Neural progenitor cell (in vitro differentiated cells): ENCODE data around the gene GPBAR1.

Experiments
- CTCF ChIP-seq: fragments of 200-600 bp; sonication (generic); IDR thresholded peaks from 2 replicates; pipeline ENCODE4 v1.5.1; 2017; ENCODE audit warnings: antibody characterized with exemption, mild to moderate bottlenecking
- EZH2 ChIP-seq: fragments of 200-600 bp; sonication (generic); IDR thresholded peaks from 2 replicates; pipeline ENCODE4 v1.6.1; 2017; ENCODE audit warnings: antibody characterized with exemption, mild to moderate bottlenecking, moderate library complexity

GRCh38 chr2:218233543-218233942 is 27.3 kb upstream of the GPBAR1 start:
- TF ChIP-seq CTCF (no peak), EZH2 (no peak)
